ENCODE measurements around the gene RLF. TPM values are rescaled to one million over a fixed set of nuclear protein-coding genes. Genes with fewer than 3 reads are reported as not detected.

Gene RLF
- total and polyA plus RNA-seq, 2 of the 8 experiments (the other 6 are each of a cell fraction or from before 2014, with no cell fraction given) = 4.2 to 18.0 TPM

- no peak overlapping the region for H4K91ac ChIP-seq (replicated peaks; ENCODE audit: insufficient read length, low read length)
- no peak overlapping the region for H3K9ac ChIP-seq (replicated peaks in 1 of 4; ENCODE audit: extremely low read depth in 1 of 4, low read depth in 3 of 4, low read length in 3 of 4)
- no peak overlapping the region for H2BK20ac ChIP-seq (ENCODE audit: low read length)
- CTCF ChIA-PET (ENCODE audit: partially characterized antibody) = interaction anchor here (1.1 to 1.2 kb wide), 3 partner anchors 10 to 205 kb away, joined by 5 read pairs; no protein-coding TSS in a partner anchor
- no peaks in the 10 kb centered on the region for H3K27me3 ChIP-seq (replicated peaks in 1 of 4; ENCODE audit: control insufficient read depth in 3 of 4, extremely low read depth in 1 of 4, insufficient read depth in 3 of 4, low read length in 3 of 4)
- no peaks in the 10 kb centered on the region for H3K79me2 ChIP-seq (ENCODE audit: control insufficient read depth in 1 of 2, insufficient read depth in 2 of 2, low read length in 2 of 2)
- POLR2A ChIA-PET (ENCODE audit: partially characterized antibody) = no interaction called here
- no peak overlapping the region for H3K14ac ChIP-seq (ENCODE audit: insufficient read length)
- DNase-seq (ENCODE audit: low read depth in 1 of 2, low spot score in 2 of 2) (no peak), FAIRE-seq (no peak)
- H2BK12ac ChIP-seq (ENCODE audit: low read depth, low read length) = no peak overlapping the region
- H2BK15ac ChIP-seq (ENCODE audit: low read length) = no peak overlapping the region
- no peaks in the 10 kb centered on the region for H3K79me1 ChIP-seq (ENCODE audit: low read depth, low read length)
- H2AFZ ChIP-seq (ENCODE audit: low read length) = no peak overlapping the region
- no peak overlapping the region for H4K5ac ChIP-seq (ENCODE audit: insufficient read length, low read depth, low read length)
- no peak overlapping the region for H2BK120ac ChIP-seq (replicated peaks; ENCODE audit: low read depth, low read length)
- no peak overlapping the region for H3K23ac ChIP-seq (ENCODE audit: insufficient read length)
- H3K4me3 ChIP-seq (ENCODE audit: extremely low read depth in 1 of 4, insufficient read depth in 2 of 4, low read depth in 3 of 4, low read length in 4 of 4) = no peak overlapping the region
- H4K20me1 ChIP-seq (replicated peaks in 1 of 2; ENCODE audit: control insufficient read depth in 1 of 2, insufficient read depth in 2 of 2, low read length in 2 of 2) = peaks cover 0 to 1% of the 10 kb centered on the region in 2 experiments
- H3K27ac ChIP-seq (ENCODE audit: low read depth, low read length) = no peak overlapping the region
- H3K36me3 ChIP-seq (ENCODE audit: control insufficient read depth in 2 of 4, insufficient read depth in 4 of 4, low read length in 3 of 4) = no peaks in the 10 kb centered on the region
- TF ChIP-seq SP4 (IDR thresholded peaks at IDR 0.05; ENCODE audit: low read length) (no peak), SP1 (IDR thresholded peaks at IDR 0.05; ENCODE audit: low read depth, low read length) (no peak), POU5F1 (IDR thresholded peaks at IDR 0.05; ENCODE audit: low read depth, low read length) (no peak), RXRA (IDR thresholded peaks at IDR 0.05; ENCODE audit: insufficient read depth, low read depth, low read length) (no peak), CBX5 (IDR thresholded peaks at IDR 0.05; ENCODE audit: low read depth, low read length) (no peak), TEAD4 (IDR thresholded peaks at IDR 0.05; ENCODE audit: low read depth, low read length) (no peak), SAP30 (IDR thresholded peaks at IDR 0.05; ENCODE audit: insufficient read depth, insufficient replicate concordance, low read length) (no peak)
- H2BK5ac ChIP-seq (ENCODE audit: low read depth, low read length) = no peak overlapping the region
- H3K56ac ChIP-seq (replicated peaks; ENCODE audit: insufficient read length, low read depth, low read length) = no peak overlapping the region
- 88 to 100% methylated on average over 1 to 2 of the region's 2 CpGs for WGBS, 2 experiments (ENCODE audit: extremely low coverage in 1 of 2, insufficient coverage in 1 of 2, insufficient read length in 1 of 2, insufficient replicate concordance in 2 of 2, low coverage in 1 of 2, low lambda C conversion rate in 2 of 2, missing lambda C conversion rate in 1 of 2)
- H4K8ac ChIP-seq (ENCODE audit: extremely low read depth, insufficient read depth, low read length) = no peak overlapping the region
- no peaks in the 10 kb centered on the region; a peak in 1 of 7 replicates for H3K4me1 ChIP-seq (replicated peaks in 1 of 4; ENCODE audit: control insufficient read depth in 3 of 4, insufficient read depth in 4 of 4, low read length in 3 of 4)
- H3K9me3 ChIP-seq (ENCODE audit: insufficient read depth in 2 of 2, low read depth in 1 of 2, low read length in 1 of 2) = no peaks in the 10 kb centered on the region
- no peaks in the 10 kb centered on the region for H3K23me2 ChIP-seq (ENCODE audit: low read depth, low read length)
- H2AK5ac ChIP-seq (ENCODE audit: low read depth, low read length) = no peak overlapping the region
- no peak overlapping the region for H3K18ac ChIP-seq (ENCODE audit: extremely low read depth, low read length)
- H3K4ac ChIP-seq (replicated peaks; ENCODE audit: insufficient read length, low read depth, low read length) = no peak overlapping the region
- no peak overlapping the region for H3K4me2 ChIP-seq (ENCODE audit: insufficient read depth in 1 of 2, low read depth in 2 of 2, low read length in 2 of 2)
Measured at GRCh38 chr1:40133839-40134238, 27.3 kb upstream of the RLF start.
